GM19463 (cell line): ENCODE results near the gene C1QTNF5.

Source experiments
- ATAC-seq: cut with Tn5 transposase; IDR thresholded peaks from one replicate; pipeline ENCODE4 v1.9.1; 2021; ENCODE audit warnings: mild to moderate bottlenecking, moderate library complexity; ENCODE audit not compliant: unreplicated experiment

C1QTNF5 gene

DNA sequence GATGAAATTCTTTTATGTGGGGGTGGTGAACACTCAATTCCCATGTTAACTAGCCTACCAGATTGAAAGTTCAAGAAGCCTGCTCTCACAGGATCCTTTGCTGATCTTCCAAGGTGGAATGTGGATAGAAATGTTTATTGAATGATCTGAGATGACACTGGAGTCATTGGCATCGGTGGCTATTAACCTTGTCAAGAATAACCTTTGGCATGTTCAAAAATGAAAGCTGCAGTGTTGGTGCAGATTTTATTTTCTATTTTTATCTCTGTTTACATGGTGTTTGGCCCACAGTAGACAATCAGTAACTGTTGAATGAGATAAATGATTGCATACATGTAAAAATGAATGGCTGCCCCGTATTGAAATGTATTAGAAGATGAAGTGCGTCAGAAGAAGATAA lies 42.7 kb downstream of the C1QTNF5 start:
- ATAC-seq, result no peak

DNA sequence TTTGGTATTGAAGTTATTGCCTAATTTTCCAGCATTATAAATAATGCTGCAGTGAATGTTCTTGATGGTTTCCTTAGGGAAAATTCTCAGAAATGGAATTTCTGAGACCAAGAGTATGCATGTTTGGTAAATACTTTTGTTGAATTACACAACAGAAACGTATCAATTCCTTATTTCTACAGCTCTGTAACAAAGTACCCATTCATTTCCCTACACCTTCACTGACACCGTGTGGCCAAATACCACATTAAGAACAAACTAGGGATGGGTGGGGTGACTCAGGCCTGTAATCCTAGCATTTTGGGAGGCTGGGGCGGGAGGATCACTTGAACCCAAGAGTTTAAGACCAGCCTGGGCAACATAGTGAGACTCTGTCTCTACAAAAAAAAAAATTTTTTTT lies 45.5 kb downstream of the C1QTNF5 start:
- ATAC-seq, result no peak

DNA sequence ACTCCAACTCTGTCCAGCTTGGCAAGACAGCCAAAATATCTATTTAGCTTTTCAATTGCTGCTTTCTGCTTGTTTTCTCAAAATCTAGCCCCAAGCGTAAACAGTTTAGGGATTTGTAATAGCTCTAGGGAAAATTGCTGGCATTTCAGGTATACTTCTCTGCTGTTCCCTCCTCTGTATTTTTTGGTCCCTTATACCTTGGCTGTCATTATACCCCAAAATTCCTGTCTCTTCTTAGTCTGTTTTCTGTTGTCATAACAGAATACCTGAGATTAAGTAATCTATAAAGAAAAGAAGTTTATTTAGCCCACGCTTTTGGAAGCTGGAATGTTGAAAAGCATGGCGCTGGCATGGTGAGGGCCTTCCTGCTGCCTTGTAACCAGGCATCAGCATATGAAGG lies 47.2 kb downstream of the C1QTNF5 start:
- no peak for ATAC-seq

DNA sequence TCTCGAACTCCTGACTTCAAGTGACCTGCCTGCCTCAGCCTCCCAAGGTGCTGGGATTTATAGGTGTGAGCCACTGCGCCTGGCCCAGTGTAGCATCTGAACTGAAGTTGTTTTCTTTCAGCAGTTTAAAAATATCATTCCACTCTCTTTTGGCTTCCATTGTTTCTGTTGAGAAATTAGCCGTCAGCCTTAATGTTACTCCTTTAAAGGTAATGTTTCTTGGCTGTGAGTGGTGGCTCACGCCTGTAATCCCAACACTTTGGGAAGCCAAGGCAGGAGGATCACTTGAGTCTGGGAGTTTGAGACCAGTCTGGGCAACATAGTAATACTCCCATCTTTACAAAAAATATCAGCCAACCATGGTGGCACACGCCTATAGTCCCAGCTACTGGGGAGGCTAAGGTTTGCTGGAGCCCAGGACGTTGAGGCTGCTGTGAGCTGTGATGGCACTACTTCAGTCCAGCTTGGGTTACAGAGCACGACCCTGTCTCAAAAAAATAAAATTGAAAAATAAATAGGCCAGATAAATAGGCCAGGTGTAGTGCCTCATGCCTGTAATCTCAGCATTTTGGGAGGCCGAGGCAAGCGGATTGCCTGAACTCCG lies 49.7 kb downstream of the C1QTNF5 start:
- ATAC-seq, result no peak
